Activated T-cell treated with anti-CD3 and anti-CD28 coated beads for 24 hours (primary cell): ENCODE data around the gene VPS13D.
A peak's percentile ranks its signal among the peaks of the same experiment; 100 is the strongest.
"Not testable (repeated sequence)": the region's sequence is repeated elsewhere in the genome, so short reads cannot be mapped to it uniquely, and the experiment has no call there.

ENCODE experiments used
- DNase-seq: peaks from one replicate; pipeline ENCODE4 v3.0.0-alpha.2; 2020; ENCODE audit warnings: low read depth

The VPS13D gene

GRCh38 chr1:12375133-12375829 is 145.5 kb downstream of the VPS13D start:
- DNase-seq = no peak

GRCh38 chr1:12376236-12377045 is 146.6 kb downstream of the VPS13D start:
- DNase-seq = no peak

DNA sequence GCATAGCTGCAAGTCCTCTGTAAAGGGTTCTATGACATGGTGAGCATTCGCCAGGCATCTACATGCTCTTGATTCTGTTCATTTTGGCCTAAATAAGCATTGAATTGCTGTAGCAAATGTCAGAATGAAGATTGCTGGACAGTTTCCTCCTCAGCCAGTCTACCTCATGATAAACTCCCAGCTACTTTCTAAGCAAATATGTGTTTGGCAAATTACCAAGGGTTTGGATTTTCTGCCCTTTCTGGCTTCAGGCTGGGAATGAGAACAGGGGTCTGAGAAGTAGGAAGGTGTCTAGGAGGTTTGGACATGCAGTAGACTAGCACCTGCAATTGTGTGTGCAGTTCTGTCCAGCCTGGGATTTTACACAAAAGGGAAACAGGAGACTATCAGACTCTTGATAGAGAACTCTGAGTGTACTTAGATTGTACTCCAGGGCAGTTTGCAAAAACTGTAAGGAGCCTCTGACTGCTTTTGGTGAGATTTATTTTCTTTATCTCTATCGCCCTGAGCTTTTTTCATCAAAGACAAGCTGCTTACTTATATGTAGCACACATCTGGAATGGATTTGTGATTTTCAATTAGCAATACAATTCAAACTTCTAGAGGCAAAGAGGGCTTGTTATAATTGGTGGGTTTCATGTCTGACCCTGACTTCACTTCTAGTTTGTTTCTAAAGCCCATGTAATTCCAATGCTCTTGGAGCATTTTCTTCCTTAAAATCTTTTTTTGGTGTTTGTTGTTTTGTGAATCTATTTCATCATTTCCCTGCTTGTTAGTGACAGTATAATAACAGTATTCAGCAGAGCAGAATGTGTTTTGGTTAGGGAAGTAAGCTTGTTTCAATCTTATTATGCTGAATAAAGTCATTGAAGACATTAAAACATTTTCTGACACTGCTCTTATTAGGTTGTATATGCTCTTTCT is 150.8 kb downstream of the VPS13D start:
- DNase-seq = no peak

DNA sequence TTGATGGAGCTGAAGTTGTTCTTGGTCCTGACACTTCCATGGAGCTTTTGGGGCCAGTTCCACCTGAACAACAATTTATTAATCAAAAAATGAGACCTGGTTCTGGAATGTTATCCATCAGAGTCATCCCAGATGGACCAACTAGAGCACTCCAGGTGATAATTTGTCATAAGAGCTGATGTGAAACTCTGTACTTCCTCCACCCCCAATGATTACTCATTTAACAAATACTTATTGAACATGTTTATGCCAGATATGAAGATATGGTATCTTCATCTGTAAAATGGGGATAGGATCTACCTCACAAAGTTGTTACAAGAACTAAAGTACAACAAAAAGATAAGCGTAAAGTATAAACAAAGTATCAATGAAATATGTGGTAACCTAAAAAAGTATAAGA is 153.2 kb downstream of the VPS13D start:
- DNase-seq = no peak

GRCh38 chr1:12383786-12384185 is 154.0 kb downstream of the VPS13D start:
- DNase-seq = no peak

DNA sequence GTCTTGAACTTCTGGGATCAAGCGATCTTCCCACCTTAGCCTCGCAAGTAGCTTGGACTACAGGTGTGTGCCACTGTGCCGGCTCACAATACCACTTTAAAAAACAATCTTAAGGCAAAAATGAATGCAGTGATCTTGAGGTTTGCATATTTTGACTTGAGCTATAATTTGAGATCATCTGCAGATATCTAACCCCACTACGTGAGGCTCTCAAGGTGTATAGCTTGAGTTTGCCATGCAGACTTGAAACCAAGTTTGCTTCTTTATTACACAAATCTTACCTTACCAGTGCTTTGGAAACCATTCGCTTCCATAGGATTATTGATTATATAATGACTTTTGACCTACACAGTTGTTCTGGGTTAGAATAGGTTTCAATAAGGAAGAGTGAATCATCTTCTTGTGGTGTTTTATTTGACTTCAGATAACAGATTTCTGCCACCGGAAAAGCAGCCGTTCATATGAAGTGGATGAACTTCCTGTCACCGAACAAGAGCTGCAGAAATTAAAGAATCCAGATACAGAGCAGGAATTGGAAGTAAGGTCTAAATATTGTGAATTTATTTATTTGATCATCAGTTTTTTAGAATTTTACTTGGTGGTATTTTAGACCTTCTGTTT is 155.1 kb downstream of the VPS13D start:
- no peak for DNase-seq

DNA sequence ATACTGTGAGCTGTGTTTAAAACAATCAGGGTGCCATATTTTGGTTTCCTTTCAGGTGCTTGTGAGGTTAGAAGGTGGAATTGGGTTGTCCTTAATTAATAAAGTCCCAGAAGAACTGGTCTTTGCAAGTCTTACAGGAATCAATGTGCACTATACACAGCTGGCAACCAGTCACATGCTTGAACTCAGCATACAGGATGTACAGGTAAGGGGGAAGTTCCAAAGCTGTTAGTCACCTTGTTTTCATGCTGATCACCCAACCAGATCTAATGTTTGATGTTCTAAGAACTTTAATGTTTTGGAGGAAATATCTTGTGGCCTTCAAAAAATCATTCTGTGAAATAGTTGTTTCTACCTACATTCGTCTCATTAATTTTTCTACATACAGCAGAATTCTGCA is 156.3 kb downstream of the VPS13D start:
- DNase-seq = peak; percentile 5

- DNase-seq = no peak
Measured at GRCh38 chr1:12387641-12388040, 157.8 kb downstream of the VPS13D start.

- DNase-seq = not testable (repeated sequence)
Measured at GRCh38 chr1:12390296-12390695, 160.5 kb downstream of the VPS13D start.

DNA sequence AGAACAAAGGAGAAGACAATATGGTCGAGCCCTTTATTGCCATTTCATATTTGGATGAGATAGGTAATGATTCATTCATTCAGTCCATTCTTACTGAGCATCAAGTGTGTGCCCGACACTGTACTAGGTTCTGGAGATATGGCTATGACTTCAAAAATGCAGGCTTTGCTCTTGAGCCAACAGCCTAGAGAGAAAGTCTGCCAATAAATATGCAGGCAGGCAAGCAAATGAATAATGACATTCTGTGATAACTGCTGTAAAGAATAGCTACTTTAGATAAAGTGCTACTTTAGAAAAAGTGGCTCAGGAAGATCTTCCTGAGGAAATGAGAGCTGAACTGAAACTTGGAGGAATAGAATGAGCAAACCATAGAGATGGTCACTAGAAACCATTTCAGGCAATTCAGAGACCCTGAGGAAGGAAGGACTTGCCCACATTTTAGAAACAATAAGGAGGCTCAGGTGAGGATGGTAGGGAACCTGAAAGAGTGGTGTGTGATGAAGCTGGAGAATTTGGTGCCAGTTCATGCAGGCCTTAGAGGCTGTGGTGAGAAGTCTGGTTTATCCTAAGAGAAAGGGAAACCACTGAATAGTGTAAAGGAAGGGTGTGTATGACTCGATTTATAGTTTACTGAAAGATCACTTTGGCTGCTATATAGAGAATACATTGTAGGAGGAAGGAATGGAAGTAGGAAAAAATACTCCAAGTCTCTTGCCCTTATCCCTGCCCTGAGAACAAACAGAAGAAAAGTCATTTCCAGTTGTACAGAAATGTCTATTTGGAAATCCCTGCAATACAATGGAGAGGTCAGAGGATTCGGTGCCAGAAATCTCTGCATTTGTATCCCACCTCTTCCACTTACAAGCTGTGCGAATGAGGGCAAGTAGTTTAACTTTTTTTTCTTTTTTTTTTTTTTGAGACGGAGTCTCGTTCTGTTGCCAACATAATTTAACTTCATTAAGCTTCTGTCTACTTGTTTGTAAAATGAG is 167.9 kb downstream of the VPS13D start:
- no peak for DNase-seq

- no peak for DNase-seq
Measured at GRCh38 chr1:12398479-12398878, 168.6 kb downstream of the VPS13D start.

GRCh38 chr1:12400027-12400693 is 170.3 kb downstream of the VPS13D start:
- DNase-seq = no peak

- no peak for DNase-seq
Measured at GRCh38 chr1:12402159-12402673, 172.4 kb downstream of the VPS13D start.

DNA sequence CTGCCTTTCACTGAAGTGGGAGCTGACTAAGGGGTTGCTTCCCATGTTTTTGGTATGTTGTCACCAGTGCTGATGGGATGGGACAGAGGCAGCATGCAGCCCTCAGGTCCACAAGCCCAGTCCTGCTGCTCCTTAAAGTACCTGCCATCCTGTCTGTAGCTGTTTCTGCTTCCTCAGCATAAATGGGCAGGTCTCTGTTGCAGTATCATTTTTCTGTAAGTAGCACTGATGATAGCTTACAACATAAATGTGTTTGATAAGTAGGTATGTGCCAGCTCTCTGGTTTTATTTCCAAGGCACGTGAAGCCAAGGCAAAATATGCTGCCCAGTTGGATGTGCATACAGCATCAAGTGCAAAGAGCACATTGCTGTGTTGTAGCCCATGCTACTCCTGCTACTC is 173.0 kb downstream of the VPS13D start:
- no peak for DNase-seq

DNA sequence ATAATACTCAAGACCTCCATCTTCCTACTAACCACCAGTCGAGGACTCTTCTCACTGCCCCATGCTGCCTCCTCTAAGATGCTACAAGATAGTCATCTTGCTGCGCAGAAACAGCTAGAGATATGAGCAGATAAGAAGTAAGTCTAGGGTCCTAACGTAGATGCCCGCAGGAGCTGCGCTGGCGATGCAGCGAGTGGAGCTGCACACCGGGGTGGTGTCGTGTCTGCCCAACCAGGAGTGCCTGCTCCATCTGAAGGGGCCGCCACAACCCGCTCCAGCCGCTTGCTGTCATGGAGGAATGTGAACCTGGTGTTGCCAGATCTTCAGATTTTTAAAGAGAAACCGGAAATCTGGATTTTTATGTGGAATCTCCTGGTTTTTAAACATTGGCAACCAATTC is 175.1 kb downstream of the VPS13D start:
- DNase-seq = no peak

DNA sequence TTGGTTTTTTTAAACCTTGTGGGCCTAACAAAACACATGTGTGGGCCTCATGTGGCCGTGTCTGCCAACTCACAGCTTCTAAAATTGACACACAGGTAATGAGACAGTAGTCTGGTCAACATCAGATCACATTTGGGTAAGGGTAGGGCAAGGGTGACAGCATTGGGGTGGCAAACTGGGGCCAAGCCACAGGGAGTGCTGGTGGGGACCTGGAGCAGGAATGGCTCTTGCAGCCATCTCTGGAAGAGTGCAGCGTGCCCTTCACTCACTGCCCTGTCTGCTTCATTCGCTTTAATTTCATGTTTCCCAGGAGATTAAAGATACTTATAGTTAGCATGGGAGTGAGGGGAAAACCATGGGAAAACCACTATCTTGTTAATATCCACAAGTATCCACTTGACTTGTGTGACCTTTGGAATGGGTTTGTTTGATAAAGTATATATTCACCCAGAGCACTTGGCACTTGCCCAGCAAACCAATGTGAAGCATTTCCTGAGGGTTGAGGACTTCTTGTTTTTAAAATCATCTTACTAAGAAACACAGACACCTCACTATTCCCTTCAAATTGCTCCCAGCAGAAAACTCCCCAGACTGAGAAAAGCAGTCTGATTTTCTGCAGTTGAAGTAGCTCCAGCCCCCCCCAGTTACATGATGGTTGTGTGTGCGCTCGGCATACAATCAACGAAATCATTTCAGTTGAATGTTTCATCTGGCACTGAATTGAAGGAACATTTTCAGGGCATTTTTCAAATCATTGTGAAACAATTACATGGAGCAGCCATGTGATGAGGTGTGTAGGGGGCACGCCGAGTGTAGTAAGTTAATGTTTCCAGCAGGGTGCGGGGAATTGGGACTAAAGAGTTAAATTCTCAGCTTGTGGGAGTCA is 175.7 kb downstream of the VPS13D start:
- DNase-seq = no peak

DNA sequence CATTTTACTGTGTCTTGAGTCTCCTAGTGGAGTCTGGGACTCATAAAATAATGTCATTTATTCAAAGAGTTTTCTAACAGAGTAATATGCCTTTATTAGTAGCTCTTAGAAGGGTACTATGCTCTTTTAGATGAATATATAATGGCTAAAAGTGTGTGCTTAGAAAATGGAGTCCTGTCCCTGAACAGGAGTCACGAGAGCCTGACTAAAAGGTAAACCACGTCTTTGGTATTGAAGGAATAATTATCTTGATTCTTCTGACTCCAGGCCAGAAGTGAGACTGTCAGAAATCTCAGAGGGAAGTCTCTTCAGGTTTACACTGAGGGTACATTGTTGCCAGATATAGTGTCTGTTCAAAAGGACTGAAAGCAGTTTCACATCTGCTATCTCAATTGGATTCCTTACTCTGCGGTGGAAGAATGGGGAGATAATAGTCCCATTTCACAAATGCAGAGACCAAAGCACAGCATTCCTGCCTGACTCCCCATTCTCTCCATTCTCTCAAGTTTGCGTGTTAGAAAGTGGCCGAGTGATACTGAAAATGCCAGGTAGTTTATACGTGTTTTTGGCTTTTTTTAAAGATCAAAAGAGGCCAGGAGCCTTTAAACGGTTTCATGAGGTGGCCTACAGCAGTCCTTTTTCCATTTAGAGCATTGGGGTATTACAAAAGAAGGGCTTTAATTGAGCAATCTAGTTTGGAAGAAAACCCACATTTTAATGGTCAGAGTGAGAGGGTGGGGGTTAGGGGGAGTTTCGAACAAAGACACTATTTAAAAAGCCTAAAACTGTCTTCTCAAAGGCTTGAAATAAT is 176.6 kb downstream of the VPS13D start:
- no peak for DNase-seq
